IMR-90 (cell line): ENCODE measurements around the gene SLC9C2. TPM values are rescaled to one million over a fixed set of nuclear protein-coding genes. Genes with fewer than 3 reads are reported as not detected.

Source experiments
- ATAC-seq: fragments of 200-7000 bp; cut with Tn5 transposase; 2 replicates; pipeline ENCODE4 v1.9.1; 2020; ENCODE audit warnings: low read depth, mild to moderate bottlenecking, moderate library complexity
- BruUV-seq: library from RNA; stranded (reverse); fragments of 400-500 nt; replicated peaks from 2 replicates; lab custom pipeline; 2021; lab: Mats Ljungman, UMichigan
- CTCF ChIA-PET: fragments of 300-600 bp; formaldehyde crosslinking; extraction: SDS; loops from one replicate; lab custom pipeline; 2021; ENCODE audit warnings: antibody characterized with exemption; lab: Yijun Ruan, JAX
- POLR2A ChIA-PET: fragments of 300-600 bp; sonication (Branson Sonifier 250); formaldehyde crosslinking; loops from one replicate; lab custom pipeline; 2022; ENCODE audit warnings: antibody characterized with exemption; ENCODE audit not compliant: unreplicated experiment; lab: Charles Lee
- DNase-seq: peaks from one replicate; pipeline ENCODE4 v3.0.0; 2013
- H2AFZ ChIP-seq: replicated peaks from 2 replicates; pipeline ENCODE3; 2013; ENCODE audit warnings: low read length, mild to moderate bottlenecking; ENCODE audit not compliant: poor library complexity
- H2AK5ac ChIP-seq: 2 replicates; pipeline ENCODE4 v1.6.1; 2013; ENCODE audit warnings: low read depth, low read length, inconsistent platforms
- H2AK9ac ChIP-seq: replicated peaks from 2 replicates; pipeline ENCODE3; 2013; ENCODE audit warnings: mild to moderate bottlenecking, low read depth, low read length, moderate library complexity; ENCODE audit not compliant: poor library complexity
- H2BK120ac ChIP-seq: 2 replicates; pipeline ENCODE4 v1.6.1; 2013; ENCODE audit warnings: low read depth, low read length, inconsistent platforms
- H2BK15ac ChIP-seq: 3 replicates; pipeline ENCODE4 v1.6.1; 2013; ENCODE audit warnings: low read depth, low read length, inconsistent platforms
- H2BK20ac ChIP-seq: 2 replicates; pipeline ENCODE4 v1.6.1; 2013; ENCODE audit warnings: low read depth, mild to moderate bottlenecking, inconsistent platforms, low read length, moderate library complexity
- H2BK5ac ChIP-seq: 2 replicates; pipeline ENCODE4 v1.6.1; 2013; ENCODE audit warnings: mild to moderate bottlenecking, low read depth, low read length, inconsistent platforms; ENCODE audit not compliant: poor library complexity, severe bottlenecking
- H3K14ac ChIP-seq: replicated peaks from 2 replicates; pipeline ENCODE4 v1.6.1; 2013; ENCODE audit warnings: low read depth, low read length, inconsistent platforms
- H3K18ac ChIP-seq: 2 replicates; pipeline ENCODE4 v1.6.1; 2013; ENCODE audit warnings: low read depth, low read length, control low read depth
- H3K23ac ChIP-seq: 2 replicates; pipeline ENCODE4 v1.6.1; 2013; ENCODE audit warnings: low read depth, low read length, inconsistent platforms
- H3K27ac ChIP-seq: 2 replicates; pipeline ENCODE4 v1.5.1; 2013; ENCODE audit warnings: mild to moderate bottlenecking, control low read depth, low read length; ENCODE audit not compliant: insufficient read depth
- H3K27me3 ChIP-seq: 2 replicates; pipeline ENCODE4 v1.6.1; 2013; ENCODE audit warnings: low read length; ENCODE audit not compliant: control insufficient read depth, insufficient read depth
- H3K36me3 ChIP-seq: 2 replicates; pipeline ENCODE4 v1.6.1; 2013; ENCODE audit warnings: low read length, mixed read lengths; ENCODE audit not compliant: control insufficient read depth, insufficient read depth
- H3K4ac ChIP-seq: 2 replicates; pipeline ENCODE4 v1.6.1; 2013; ENCODE audit warnings: low read depth, low read length, inconsistent platforms
- H3K4me1 ChIP-seq: 2 replicates; pipeline ENCODE4 v1.6.1; 2013; ENCODE audit warnings: low read length, mixed read lengths; ENCODE audit not compliant: control insufficient read depth, insufficient read depth
- H3K4me2 ChIP-seq: 2 replicates; pipeline ENCODE4 v1.6.1; 2013; ENCODE audit warnings: low read depth, mild to moderate bottlenecking, control low read depth, low read length, moderate library complexity
- H3K4me3 ChIP-seq: 2 replicates; pipeline ENCODE4 v1.5.1; 2013; ENCODE audit warnings: low read depth, mild to moderate bottlenecking, control low read depth, low read length, moderate library complexity; ENCODE audit not compliant: insufficient read depth
- H3K56ac ChIP-seq: 2 replicates; pipeline ENCODE4 v1.6.1; 2013; ENCODE audit warnings: low read length, inconsistent platforms; ENCODE audit not compliant: insufficient read depth; ENCODE audit errors: extremely low read depth
- H3K79me1 ChIP-seq, 2 experiments: 2 replicates each; pipeline ENCODE4 v1.6.1; 2013; ENCODE audit warnings: low read length in 2 of 2, inconsistent platforms in 1 of 2, low read depth in 1 of 2
- H3K9ac ChIP-seq: 2 replicates; pipeline ENCODE4 v1.6.1; 2013; ENCODE audit warnings: low read depth, low read length, control low read depth
- H3K9me1 ChIP-seq: 2 replicates; pipeline ENCODE4 v1.6.1; 2013; ENCODE audit warnings: low read length, inconsistent platforms; ENCODE audit not compliant: insufficient read depth
- H3K9me3 ChIP-seq: 2 replicates; pipeline ENCODE4 v1.6.1; 2013; ENCODE audit warnings: low read length; ENCODE audit not compliant: control insufficient read depth, insufficient read depth
- H4K20me1 ChIP-seq: 2 replicates; pipeline ENCODE4 v1.6.1; 2013; ENCODE audit warnings: low read length, inconsistent platforms; ENCODE audit not compliant: insufficient read depth
- H4K5ac ChIP-seq: 2 replicates; pipeline ENCODE4 v1.6.1; 2013; ENCODE audit warnings: mild to moderate bottlenecking, low read depth, low read length, control low read depth
- H4K8ac ChIP-seq, 2 experiments: 2 replicates each; pipeline ENCODE4 v1.6.1; 2013; ENCODE audit warnings: low read depth in 2 of 2, low read length in 2 of 2, control low read depth in 1 of 2, inconsistent platforms in 1 of 2
- H4K91ac ChIP-seq: 2 replicates; pipeline ENCODE4 v1.6.1; 2013; ENCODE audit warnings: low read depth, low read length, inconsistent platforms; ENCODE audit not compliant: insufficient read depth
- CEBPB ChIP-seq: IDR thresholded peaks from 2 replicates; pipeline ENCODE4 v1.6.1; 2012; ENCODE audit warnings: low read depth, low read length, improper control_type of control experiment
- FOS ChIP-seq: fragments of 150-350 bp; IDR thresholded peaks from 2 replicates; pipeline ENCODE4 v1.6.1; 2016; ENCODE audit warnings: low read depth, low read length
- MAFK ChIP-seq: IDR thresholded peaks from 2 replicates; pipeline ENCODE4 v1.6.1; 2012; ENCODE audit warnings: low read depth, low read length, improper control_type of control experiment
- MAZ ChIP-seq: IDR thresholded peaks from 2 replicates; pipeline ENCODE4 v1.6.1; 2012; ENCODE audit warnings: low read depth, mild to moderate bottlenecking, low read length, improper control_type of control experiment, moderate library complexity, borderline replicate concordance
- MXI1 ChIP-seq: IDR thresholded peaks from 2 replicates; pipeline ENCODE4 v1.6.1; 2012; ENCODE audit warnings: low read depth, mild to moderate bottlenecking, low read length, moderate library complexity, borderline replicate concordance
- NFE2L2 ChIP-seq: fragments of 150-350 bp; IDR thresholded peaks from 2 replicates; pipeline ENCODE4 v1.6.1; 2016; ENCODE audit warnings: low read depth, mild to moderate bottlenecking, low read length
- POLR2A ChIP-seq: IDR thresholded peaks from 2 replicates; pipeline ENCODE4 v1.6.1; 2012; ENCODE audit warnings: mild to moderate bottlenecking, low read depth, low read length
- RAD21 ChIP-seq: IDR thresholded peaks from 2 replicates; pipeline ENCODE4 v1.6.1; 2012; ENCODE audit warnings: low read length, improper control_type of control experiment
- RCOR1 ChIP-seq: IDR thresholded peaks from 2 replicates; pipeline ENCODE4 v1.6.1; 2012; ENCODE audit warnings: mild to moderate bottlenecking, low read length, improper control_type of control experiment; ENCODE audit not compliant: insufficient replicate concordance
- dilution Hi-C: fragments of 300-500 bp; cut with HindIII; formaldehyde crosslinking; loops from one replicate; pipeline ENCODE4 v1.14.3; 2018; ENCODE audit warnings: low sequenced_read_pairs; ENCODE audit not compliant: unreplicated experiment
- in situ Hi-C: fragments of 300-500 bp; cut with MboI; formaldehyde crosslinking; loops from 3 replicates; pipeline ENCODE4 v1.14.3; 2019; ENCODE audit warnings: low sequenced_read_pairs, inconsistent platforms, mixed read lengths
- intact Hi-C: fragments of 100-400 bp; cut with micrococcal nuclease; formaldehyde crosslinking; loops from 2 replicates; pipeline ENCODE4 v1.10.0; 2022
- polyA plus RNA-seq, 3 experiments: library from polyadenylated mRNA; depleted of rRNA; stranded (reverse); fragments of >200 nt; gene quantifications; 2 replicates each; pipeline ENCODE4 v1.2.3, GENCODE V29; 2012; ENCODE audit warnings: low replicate concordance in 1 of 3
- total RNA-seq: library from RNA; depleted of rRNA; stranded (reverse); fragments of >200 nt; gene quantifications from 2 replicates; pipeline ENCODE4 v1.2.3, GENCODE V29; 2012
- TF ChIP-seq, protein P1 (sequence below): fragments of 150-350 bp; IDR thresholded peaks from 2 replicates; pipeline ENCODE4 v1.6.1; 2016; ENCODE audit warnings: low read depth, mild to moderate bottlenecking, low read length, moderate library complexity, borderline replicate concordance
- TF ChIP-seq, protein P2 (sequence below): conservative IDR thresholded peaks from 2 replicates; pipeline ENCODE4 v1.5.1; 2012; ENCODE audit warnings: mild to moderate bottlenecking, low read depth, low read length, improper control_type of control experiment

SLC9C2 gene
- total and polyA plus RNA-seq, 2 of the 4 experiments (the other 2 are of a cell fraction), result not detected

DNA sequence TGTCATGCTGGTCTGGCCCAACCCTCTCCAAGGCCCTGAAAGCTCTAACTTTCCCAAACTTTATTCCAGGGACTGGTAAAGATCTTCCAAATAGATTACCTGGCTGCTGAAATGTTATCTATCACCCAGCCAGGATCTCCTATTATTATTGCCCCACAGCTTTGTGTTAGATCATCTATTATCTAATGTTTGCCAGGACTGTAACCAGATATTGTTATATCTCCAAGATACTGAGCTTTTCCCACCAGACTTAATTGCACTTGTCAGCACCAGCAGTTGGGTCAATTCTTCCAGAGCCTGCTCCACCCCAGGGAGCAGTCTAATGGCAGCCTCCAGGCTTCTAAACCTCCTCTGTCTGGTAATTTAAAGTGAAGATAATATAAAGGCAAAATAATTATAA lies 66.6 kb downstream of the SLC9C2 start:
- Histone ChIP-seq H3K23ac (no peak overlapping the region), H2BK20ac (no peak overlapping the region), H3K9me3 (no peaks in the 10 kb centered on the region), H4K91ac (no peak overlapping the region), H4K8ac (no peak overlapping the region), H2BK120ac (no peak overlapping the region), H3K36me3 (no peaks in the 10 kb centered on the region), H3K79me1 (no peaks in the 10 kb centered on the region), H4K20me1 (no peaks in the 10 kb centered on the region), H3K4me1 (no peaks in the 10 kb centered on the region), H3K18ac (no peak overlapping the region), H2BK15ac (no peak overlapping the region), H3K9ac (no peak overlapping the region), H3K14ac (no peak overlapping the region), H3K4me2 (no peak overlapping the region), H3K9me1 (no peaks in the 10 kb centered on the region), H3K4ac (no peak overlapping the region), H2AFZ (no peak overlapping the region), H3K27me3 (peaks cover 7% of the 10 kb centered on the region), H3K56ac (no peak overlapping the region), H4K5ac (no peak overlapping the region), H3K4me3 (no peak overlapping the region), H3K27ac (no peak overlapping the region), H2AK5ac (no peak overlapping the region), H2BK5ac (no peak overlapping the region), H2AK9ac (no peak overlapping the region)
- POLR2A ChIA-PET, result no interaction called here
- DNase-seq (no peak), ATAC-seq (no peak)
- TF ChIP-seq, protein P1, sequence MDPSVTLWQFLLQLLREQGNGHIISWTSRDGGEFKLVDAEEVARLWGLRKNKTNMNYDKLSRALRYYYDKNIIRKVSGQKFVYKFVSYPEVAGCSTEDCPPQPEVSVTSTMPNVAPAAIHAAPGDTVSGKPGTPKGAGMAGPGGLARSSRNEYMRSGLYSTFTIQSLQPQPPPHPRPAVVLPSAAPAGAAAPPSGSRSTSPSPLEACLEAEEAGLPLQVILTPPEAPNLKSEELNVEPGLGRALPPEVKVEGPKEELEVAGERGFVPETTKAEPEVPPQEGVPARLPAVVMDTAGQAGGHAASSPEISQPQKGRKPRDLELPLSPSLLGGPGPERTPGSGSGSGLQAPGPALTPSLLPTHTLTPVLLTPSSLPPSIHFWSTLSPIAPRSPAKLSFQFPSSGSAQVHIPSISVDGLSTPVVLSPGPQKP, result no peak
- no peak for TF ChIP-seq MAFK
- no peak for TF ChIP-seq POLR2A
- no peak for TF ChIP-seq FOS
- TF ChIP-seq RAD21, result no peak
- TF ChIP-seq, protein P2, sequence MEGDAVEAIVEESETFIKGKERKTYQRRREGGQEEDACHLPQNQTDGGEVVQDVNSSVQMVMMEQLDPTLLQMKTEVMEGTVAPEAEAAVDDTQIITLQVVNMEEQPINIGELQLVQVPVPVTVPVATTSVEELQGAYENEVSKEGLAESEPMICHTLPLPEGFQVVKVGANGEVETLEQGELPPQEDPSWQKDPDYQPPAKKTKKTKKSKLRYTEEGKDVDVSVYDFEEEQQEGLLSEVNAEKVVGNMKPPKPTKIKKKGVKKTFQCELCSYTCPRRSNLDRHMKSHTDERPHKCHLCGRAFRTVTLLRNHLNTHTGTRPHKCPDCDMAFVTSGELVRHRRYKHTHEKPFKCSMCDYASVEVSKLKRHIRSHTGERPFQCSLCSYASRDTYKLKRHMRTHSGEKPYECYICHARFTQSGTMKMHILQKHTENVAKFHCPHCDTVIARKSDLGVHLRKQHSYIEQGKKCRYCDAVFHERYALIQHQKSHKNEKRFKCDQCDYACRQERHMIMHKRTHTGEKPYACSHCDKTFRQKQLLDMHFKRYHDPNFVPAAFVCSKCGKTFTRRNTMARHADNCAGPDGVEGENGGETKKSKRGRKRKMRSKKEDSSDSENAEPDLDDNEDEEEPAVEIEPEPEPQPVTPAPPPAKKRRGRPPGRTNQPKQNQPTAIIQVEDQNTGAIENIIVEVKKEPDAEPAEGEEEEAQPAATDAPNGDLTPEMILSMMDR, result no peak
- TF ChIP-seq MXI1, result no peak
- no peak for TF ChIP-seq NFE2L2
- no peak for TF ChIP-seq MAZ
- TF ChIP-seq RCOR1, result no peak
- no peak for TF ChIP-seq CEBPB
- intact Hi-C loops, result no loop called here
- in situ Hi-C loops, result no loop called here
- CTCF ChIA-PET, result interaction anchor here (1.0 kb wide), 1 partner anchor 16 kb away, joined by 4 read pairs; no protein-coding TSS in a partner anchor
- dilution Hi-C loops, result no loop called here
- BruUV-seq, result no TSS peak
